ENCODE data around the gene PURA.

The PURA gene

GRCh38 chr5:140133514-140134167 lies 19.7 kb downstream of the PURA start:
- in situ Hi-C loops (cut with MboI; ENCODE audit: low sequenced_read_pairs): no loop called here

GRCh38 chr5:140134277-140134935 lies 20.5 kb downstream of the PURA start:
- in situ Hi-C loops (cut with MboI; ENCODE audit: low sequenced_read_pairs): no loop called here

GRCh38 chr5:140135127-140135526 lies 21.2 kb downstream of the PURA start:
- in situ Hi-C loops (cut with MboI; ENCODE audit: low sequenced_read_pairs): no loop called here

DNA sequence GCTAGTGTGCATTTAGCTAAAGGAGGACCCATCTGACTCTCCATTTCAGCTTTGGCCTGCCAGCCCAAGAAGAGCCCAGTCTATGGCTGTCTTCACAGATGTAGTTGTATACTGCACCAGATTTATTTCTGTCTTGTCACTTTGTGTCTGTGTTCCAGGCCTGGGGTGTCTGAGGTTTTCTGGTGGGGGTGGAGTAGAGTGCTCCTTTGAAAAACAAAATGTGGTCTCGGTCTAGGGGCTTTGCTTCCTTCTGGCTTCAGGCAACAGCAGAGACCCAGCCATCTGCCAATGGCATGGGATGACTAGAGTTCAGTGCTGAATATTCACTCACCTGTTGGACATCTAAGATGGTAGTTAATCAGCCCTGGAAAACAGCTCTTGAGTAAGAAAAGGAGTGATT lies 22.7 kb downstream of the PURA start:
- in situ Hi-C loops (cut with MboI; ENCODE audit: low sequenced_read_pairs): no loop called here

DNA sequence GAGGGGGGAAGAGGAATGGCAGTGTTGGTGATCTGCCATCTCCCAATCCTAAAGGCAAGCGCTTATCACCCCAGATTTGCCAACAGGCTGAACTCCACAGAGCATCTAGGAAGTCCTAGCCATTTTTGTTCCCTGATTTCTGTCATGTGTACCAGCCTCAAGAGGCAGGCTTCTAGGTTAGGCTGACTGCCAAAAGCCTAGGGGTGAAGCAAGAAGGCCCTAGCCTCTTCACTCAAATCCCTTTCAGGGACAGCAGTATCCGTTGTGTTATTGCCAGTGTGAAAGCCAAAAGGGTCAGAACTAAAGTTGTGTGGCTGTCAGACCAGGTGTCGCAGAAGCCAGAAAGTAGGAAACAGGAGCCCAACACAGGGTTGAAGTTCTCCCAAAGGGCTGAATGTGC lies 26.5 kb downstream of the PURA start:
- in situ Hi-C loops (cut with MboI; ENCODE audit: low sequenced_read_pairs): no loop called here

DNA sequence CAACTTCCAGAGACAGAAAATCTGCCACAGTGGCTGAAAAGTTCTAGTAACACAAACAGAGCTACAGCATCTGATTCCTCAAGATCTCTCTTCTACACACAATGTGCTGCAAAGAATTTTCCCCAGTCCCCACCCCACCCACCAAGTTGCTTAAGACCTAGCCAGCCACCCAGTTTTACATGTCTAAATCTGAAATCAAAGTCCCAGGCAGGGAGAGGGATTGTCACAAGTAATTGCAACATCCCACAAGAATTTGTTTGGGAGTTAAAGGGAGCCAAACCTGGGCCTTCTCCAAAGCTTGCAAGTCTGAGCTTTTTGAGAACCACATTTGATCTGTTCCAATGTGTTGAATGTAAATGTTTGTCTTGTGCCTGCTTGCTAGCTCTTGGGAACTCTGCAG lies 27.3 kb downstream of the PURA start:
- in situ Hi-C loops (cut with MboI; ENCODE audit: low sequenced_read_pairs): no loop called here

DNA sequence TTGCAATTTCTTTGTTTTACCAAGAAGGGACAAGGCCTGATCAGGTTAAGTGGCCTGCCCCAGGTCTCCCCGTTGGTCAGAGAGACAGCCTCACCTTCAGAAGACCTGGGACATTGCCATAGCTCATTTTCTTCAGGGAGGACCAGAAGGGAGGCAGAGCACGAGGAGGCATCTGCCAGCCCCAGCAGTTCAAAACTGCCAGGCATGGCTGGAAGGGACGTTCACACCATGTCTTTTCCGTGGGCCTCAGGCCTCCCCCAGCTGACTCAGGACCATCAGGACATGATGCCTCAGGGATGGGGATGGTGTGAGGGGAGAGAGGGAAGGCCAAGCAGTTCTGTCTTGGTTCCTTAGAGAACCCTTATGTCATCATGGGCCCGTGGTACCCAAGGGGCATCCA lies 28.3 kb downstream of the PURA start:
- in situ Hi-C loops (cut with MboI; ENCODE audit: low sequenced_read_pairs): no loop called here

DNA sequence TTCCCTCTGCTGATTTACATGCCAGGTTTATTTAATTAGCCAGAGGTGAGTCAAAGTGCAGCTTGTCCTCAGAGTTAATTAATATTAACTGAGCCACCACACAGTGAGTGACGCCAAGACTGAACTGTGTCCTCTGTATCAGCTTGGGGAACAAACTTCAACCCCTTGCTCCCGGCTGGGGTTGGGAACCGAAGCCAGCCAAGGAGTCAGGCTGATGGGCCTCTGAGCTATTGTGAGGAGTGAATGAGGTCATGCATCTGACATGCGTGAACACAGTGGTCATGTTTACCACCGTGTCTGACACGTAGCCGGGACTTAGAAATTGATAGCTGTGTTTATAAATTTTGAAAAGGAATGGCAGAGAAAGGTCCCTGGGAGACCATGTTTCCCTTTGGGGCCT lies 28.9 kb downstream of the PURA start:
- in situ Hi-C loops (cut with MboI; ENCODE audit: low sequenced_read_pairs): no loop called here

GRCh38 chr5:140143521-140144258 lies 29.8 kb downstream of the PURA start:
- in situ Hi-C loops (cut with MboI; ENCODE audit: low sequenced_read_pairs): no loop called here

GRCh38 chr5:140145256-140145655 lies 31.3 kb downstream of the PURA start:
- in situ Hi-C loops (cut with MboI; ENCODE audit: low sequenced_read_pairs): no loop called here

GRCh38 chr5:140145818-140146522 lies 32.1 kb downstream of the PURA start:
- in situ Hi-C loops (cut with MboI; ENCODE audit: low sequenced_read_pairs): no loop called here

DNA sequence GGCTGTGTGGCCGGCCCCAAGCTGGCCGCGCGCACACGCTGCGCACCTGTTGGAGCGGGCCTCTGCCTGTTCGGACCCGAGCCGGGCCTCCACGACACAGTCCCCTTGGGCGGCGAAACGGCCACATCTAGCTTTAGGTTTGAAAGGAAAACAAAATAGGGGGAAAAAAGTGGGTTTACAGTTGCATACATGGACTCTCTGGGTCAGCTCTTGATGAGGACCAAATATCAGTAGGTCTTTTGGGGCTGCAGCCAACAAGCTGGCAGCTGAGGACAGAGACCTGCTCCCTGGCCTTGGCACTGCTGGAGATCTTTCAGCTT lies 32.6 kb downstream of the PURA start:
- in situ Hi-C loops (cut with MboI; ENCODE audit: low sequenced_read_pairs): no loop called here

DNA sequence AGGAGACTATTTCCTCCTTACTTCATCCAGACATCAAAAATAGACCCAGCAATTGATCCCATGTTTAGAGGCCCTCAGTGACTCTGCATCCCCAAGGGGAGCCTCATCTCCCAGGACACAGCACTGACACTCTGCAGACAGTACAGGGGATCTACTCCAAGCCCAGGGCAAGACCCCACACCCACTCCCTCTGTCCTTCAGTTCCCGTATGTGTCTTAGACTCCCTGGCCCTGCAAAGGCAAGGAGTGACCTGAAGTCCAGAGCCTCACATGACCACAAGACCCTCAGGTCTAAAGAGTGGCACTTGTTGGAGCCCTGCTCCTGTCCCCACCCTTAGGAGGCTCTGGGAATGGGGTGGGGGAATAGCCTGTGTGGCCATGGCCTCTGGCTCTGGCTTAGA lies 33.6 kb downstream of the PURA start:
- in situ Hi-C loops (cut with MboI; ENCODE audit: low sequenced_read_pairs): no loop called here

DNA sequence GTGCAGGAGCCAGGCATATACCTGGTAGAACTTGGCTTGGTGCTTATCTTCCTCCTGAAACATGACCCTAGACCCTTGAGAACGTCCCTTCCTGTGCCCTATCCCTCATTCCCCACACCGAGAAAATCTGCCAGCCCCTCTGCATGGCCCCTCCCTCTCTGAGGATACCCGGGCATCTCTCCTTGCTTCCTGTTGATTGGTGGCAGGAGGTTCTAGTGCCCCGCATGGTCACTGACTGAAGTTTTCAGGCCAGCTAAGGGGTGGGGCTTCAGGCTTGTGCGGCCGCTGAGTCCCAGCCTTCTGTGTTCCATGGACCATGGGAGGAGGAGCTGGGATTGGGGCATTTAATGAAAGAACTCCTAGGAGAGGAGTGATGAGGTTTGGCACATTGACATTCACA lies 34.6 kb downstream of the PURA start:
- in situ Hi-C loops (cut with MboI; ENCODE audit: low sequenced_read_pairs): no loop called here

GRCh38 chr5:140150201-140150600 lies 36.3 kb downstream of the PURA start:
- in situ Hi-C loops (cut with MboI; ENCODE audit: low sequenced_read_pairs): loop anchor here (25.0 kb wide), 2 partner anchors 88 to 363 kb away; partner anchors contain the start of gene PSD2

- in situ Hi-C loops (cut with MboI; ENCODE audit: low sequenced_read_pairs): loop anchor here (25.0 kb wide), 2 partner anchors 89 to 364 kb away; partner anchors contain the start of gene PSD2
Observed at GRCh38 chr5:140151144-140152021, 37.5 kb downstream of the PURA start.

DNA sequence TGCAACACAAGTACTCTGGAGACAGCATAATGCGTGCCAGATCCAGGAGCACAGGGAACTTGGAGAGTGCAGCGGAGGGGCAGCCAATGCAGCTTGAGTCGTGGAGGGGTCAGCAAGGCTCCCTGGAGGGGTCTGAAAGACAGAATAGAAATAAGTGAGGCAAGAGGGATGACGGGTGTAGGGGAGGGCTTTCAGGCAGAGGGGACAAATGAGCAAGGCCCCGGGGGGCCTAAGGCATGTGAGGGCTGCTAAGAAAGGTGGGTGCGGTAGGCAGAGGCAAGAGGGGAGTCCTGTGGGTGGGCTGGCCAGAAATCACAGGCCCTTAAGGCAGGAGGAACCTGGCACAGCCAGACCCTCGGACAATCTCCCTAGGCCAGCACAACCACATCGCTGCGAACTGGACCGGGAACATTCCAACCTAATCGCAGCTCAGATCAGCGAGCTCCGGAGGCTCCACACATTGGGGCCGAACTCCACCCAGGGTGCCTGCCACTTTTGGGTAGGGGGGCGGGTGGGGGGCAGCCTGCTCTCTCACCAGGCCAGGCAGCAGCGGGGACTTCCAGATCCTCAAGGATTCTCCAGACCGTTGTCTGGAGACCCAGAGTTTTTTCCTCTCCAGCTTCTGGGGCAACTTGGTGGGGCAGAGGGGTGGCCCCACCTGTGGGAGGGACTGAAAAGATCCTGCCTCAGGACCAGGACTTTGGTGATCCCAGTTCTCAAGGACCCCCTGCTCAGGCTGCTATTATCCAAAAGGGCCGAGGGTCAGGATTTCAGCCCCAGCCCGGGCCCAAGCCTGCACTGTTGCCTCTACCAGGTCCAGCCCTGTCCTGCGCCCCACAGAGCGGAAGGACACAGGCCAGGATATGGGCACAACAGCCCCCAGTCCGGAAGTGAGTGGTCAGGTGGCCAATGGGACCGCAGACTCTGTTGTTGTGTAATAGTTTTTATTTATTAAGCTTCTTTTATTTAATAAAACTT lies 38.4 kb downstream of the PURA start:
- in situ Hi-C loops (cut with MboI; ENCODE audit: low sequenced_read_pairs): loop anchor here (25.0 kb wide), 2 partner anchors 90 to 365 kb away; partner anchors contain the start of gene PSD2

DNA sequence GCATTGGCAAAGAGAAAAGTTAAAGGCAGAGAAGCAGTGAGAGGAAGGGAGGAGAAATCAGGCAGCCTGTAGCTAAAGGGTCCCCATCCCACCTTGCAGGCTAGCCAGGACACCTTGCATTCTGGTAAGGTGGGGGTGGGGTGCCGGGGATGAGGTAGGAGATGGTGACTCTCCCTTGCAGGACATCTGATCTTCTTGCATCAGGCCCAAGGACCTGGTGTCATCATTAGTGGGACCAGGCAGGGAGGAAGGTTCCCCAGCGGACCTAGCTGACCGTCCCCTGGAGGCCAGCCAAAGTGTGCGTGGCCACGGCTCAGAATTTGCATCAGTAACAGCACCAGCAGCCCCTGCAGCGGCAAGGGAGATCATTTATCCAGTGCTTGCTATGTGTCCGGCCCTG lies 39.3 kb downstream of the PURA start:
- in situ Hi-C loops (cut with MboI; ENCODE audit: low sequenced_read_pairs): loop anchor here (25.0 kb wide), 2 partner anchors 91 to 366 kb away; partner anchors contain the start of gene PSD2

DNA sequence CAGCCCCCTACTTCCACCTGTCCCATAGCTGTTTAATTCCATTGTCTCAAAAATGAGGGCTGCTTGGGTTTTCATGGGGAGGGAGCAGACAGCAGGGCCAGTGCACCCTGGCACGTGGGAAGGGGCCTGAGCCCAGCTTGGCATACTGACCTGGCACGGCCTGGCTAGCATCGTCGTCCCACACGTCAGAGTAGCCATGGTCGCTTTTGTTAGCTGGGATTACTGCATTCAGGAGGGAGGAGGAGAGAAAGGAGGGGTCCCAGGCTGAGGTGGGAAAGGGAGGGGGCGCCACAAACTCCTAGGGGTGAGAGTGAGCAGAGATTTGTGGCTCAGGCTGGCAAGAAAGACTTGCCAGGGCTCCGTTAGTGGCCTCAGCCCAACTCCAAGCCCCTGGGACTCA lies 40.0 kb downstream of the PURA start:
- in situ Hi-C loops (cut with MboI; ENCODE audit: low sequenced_read_pairs): loop anchor here (25.0 kb wide), 2 partner anchors 92 to 367 kb away; partner anchors contain the start of gene PSD2

Measured in HL-60/S4 treated with retinoic acid at 250 ng/mL for 4 days and 3 days (cell line).